PFSK-1 (cell line): ENCODE results near the gene MFSD12.

Source experiments
- POLR2AphosphoS5 ChIP-seq: IDR thresholded peaks from 2 replicates; pipeline ENCODE4 v1.6.1; 2012; ENCODE audit warnings: low read depth, mild to moderate bottlenecking, control low read depth, low read length, moderate library complexity
- SIN3A ChIP-seq: IDR thresholded peaks from 2 replicates; pipeline ENCODE4 v1.6.1; 2012; ENCODE audit warnings: mild to moderate bottlenecking, low read length, moderate library complexity, borderline replicate concordance; ENCODE audit not compliant: insufficient read depth
- TAF1 ChIP-seq: IDR thresholded peaks from 2 replicates; pipeline ENCODE4 v1.6.1; 2012; ENCODE audit warnings: low read length, control low read depth, borderline replicate concordance; ENCODE audit not compliant: insufficient read depth
- TF ChIP-seq, protein P1 (sequence below), 2 experiments: IDR thresholded peaks; 2 replicates each; pipeline versions ENCODE4 v1.6.1 to v1.8.0; 2011 to 2012; ENCODE audit warnings: low read depth in 2 of 2, low read length in 2 of 2, control low read depth in 1 of 2, inconsistent platforms in 1 of 2, mild to moderate bottlenecking in 1 of 2, moderate library complexity in 1 of 2; ENCODE audit not compliant: insufficient read depth in 1 of 2

DNA sequence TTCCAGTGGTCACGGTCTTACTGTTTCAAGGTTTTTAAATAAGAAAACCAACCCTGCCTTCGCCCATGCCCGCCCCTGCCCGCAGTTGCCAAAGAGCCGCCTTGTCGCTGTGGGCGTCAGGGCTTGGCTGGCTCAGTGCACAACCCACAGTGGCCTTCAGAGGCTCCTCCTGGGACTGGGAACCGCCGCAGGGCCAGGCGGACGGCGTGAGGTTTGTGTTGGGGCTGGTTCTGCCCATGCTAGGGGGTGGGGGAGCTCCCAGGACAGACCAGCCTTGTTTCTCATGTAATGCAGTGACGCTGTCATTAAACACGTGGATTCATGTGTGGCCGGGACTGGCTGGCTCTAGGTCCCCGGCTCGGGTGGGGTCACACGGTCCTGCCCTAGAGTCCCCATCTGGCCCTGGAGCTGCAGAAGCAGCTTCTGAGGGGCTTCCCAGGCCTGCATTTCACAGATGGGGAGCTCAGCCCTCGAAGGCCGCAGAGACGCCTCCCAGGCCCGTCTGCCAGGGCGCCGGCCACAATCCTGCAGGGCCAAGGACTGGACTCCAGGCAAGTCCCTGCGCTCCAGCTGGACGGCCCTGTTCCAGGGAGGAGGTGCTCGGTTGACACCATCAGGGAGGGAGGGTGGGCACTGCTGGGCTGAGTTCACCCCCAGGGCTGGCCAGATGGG is 20.8 kb downstream of the MFSD12 start:
- no peak; the same call in 1 of the 2 replicates for TF ChIP-seq POLR2AphosphoS5
- no peak for TF ChIP-seq TAF1
- TF ChIP-seq, protein P1, sequence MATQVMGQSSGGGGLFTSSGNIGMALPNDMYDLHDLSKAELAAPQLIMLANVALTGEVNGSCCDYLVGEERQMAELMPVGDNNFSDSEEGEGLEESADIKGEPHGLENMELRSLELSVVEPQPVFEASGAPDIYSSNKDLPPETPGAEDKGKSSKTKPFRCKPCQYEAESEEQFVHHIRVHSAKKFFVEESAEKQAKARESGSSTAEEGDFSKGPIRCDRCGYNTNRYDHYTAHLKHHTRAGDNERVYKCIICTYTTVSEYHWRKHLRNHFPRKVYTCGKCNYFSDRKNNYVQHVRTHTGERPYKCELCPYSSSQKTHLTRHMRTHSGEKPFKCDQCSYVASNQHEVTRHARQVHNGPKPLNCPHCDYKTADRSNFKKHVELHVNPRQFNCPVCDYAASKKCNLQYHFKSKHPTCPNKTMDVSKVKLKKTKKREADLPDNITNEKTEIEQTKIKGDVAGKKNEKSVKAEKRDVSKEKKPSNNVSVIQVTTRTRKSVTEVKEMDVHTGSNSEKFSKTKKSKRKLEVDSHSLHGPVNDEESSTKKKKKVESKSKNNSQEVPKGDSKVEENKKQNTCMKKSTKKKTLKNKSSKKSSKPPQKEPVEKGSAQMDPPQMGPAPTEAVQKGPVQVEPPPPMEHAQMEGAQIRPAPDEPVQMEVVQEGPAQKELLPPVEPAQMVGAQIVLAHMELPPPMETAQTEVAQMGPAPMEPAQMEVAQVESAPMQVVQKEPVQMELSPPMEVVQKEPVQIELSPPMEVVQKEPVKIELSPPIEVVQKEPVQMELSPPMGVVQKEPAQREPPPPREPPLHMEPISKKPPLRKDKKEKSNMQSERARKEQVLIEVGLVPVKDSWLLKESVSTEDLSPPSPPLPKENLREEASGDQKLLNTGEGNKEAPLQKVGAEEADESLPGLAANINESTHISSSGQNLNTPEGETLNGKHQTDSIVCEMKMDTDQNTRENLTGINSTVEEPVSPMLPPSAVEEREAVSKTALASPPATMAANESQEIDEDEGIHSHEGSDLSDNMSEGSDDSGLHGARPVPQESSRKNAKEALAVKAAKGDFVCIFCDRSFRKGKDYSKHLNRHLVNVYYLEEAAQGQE (IDR thresholded peaks at IDR 0.05; ENCODE audit: insufficient read depth in 1 of 2, low read depth in 2 of 2, low read length in 2 of 2) = no peak
- TF ChIP-seq SIN3A = no peak
